Activated CD8-positive, alpha-beta memory T cell treated with anti-CD3 and anti-CD28 coated beads for 48 hours (primary cell): ENCODE measurements around the gene CHD9NB.

Experiments
- DNase-seq, 3 experiments: peaks; one replicate each; pipeline ENCODE4 v3.0.0-alpha.2; 2020; ENCODE audit warnings: low read depth in 2 of 3, low spot score in 2 of 3

The CHD9NB gene

DNA sequence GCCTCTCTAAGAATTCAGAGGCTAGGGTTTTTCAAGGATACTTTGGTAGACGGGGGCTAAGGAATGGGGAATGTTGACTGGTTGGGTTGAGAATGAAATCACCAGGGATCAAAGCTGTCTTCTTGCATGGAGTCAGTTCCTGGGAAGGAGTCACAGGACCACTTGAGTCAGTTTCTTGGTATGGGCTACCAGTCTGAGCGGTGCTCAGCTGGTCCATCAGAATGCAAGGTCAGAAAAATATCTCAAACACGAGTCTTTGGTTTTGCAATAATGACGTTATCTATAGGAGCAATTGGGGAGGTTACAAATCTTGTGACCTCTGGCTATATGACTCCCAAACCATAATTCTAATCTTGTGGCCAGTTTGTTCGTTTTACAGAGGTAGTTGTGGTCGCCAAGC, 18.4 kb downstream of the CHD9NB start:
- no peak for DNase-seq

DNA sequence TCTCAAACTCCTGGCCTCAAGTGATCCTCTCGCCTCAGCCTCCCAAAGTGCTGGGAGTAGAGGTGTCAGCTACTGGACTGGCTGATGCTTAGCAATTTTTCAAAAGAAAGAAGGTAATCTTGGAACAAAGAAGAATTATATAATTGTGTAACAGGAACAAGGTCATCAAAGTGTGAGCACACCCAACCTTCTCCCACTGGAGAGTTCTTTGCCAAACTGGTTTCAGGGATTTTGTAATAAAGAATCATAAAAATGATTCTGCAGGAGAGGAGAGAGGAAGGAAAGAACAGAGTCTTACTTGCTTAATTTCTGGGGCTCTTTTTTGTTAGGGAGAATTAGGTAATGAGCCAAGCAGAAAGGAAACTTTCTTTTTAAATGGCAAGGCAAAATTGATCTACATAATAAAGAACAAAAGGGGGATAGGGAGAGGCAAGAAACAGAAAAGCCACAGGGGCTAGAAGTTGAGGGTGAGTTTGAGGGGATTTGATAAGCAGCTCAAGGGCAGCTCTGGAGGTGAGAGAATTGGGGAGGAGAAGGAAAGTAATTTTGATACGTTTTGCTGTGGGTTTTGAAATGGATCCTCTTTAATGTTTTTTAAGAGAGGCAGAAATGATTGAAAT, 21.3 kb downstream of the CHD9NB start:
- DNase-seq: no peak

DNA sequence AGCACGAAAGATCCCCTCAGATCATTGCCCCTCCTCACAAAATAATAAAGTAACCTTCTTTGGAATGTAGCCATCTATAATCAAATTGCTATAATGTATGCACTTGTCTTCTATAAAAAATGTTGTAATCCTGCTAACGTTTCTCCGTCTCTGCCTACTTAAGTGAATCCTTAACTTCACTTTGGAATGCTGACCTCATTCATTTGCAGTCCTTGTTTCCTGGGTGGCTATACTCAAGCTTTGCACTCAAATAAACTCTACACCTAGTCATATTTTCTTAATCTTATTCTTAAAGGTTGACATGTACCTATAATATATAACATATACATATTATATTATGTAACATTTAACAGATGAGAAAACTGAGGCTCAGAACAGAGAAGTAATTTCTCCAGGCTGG, 22.7 kb downstream of the CHD9NB start:
- DNase-seq: no peak

DNA sequence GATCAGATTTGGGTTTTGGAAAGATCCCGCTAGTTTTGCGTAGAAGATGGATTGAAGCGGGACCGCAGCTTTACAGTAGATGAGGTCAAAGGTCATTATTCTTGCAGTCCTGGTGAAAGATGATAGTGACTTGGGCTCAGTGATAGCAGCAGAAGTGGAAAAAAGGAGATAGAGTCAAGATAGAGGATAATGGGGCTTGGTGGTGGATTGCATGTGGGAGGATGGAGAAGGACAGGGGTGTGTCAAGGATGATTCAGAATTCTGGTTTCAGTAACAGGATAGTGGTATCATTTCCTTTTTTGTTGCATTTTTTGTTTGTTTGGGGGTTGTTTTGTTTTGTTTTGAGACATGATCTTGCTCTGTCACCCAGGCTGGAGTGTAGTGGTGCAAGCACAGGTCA, 28.7 kb downstream of the CHD9NB start:
- no peak for DNase-seq

DNA sequence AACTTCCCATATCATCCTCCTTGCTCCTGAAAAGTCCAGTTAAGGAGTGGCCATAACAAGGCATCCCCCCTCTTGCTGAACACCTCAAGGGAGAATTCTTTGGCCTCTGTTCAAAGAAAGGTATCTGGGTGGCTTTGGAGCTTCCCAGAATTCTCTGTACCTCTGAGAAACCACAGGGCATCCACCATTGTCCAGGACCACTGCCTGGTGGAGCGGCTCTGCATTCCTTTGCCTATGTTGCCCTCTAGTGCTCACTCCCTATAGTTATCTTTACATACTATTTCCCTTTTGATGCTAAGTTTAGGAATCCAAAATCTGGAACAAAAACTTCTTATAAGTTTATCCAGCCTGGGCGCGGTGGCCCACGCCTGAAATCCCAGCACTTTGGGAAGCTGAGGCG, 30.3 kb downstream of the CHD9NB start:
- no peak for DNase-seq

DNA sequence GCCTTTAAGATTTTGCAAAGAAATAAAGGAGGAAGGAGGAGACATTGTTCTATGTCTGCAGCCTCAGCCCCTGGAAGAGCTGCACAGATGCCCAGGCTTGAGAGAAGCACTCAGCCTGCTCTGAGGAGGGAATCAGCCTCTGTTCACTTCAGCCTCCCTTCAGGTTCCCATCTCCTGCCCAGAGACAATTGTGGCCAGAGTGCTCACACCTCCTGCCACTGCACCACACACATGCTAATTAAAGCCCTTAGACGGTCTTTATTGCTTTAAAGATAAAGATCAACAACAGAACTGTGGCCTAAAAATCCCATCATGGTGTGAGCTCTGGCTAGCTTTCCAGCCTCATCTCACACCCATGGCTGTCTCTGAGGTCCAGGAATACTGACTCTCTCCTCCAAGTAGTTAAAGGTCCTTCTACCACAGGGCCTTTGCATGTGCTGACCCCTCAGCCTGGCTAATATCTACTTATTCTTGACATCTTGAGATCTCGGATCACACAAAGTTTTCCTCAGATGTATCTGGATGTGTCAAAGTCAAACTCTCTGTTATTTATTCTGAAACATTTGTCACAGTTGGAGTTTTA, 33.8 kb downstream of the CHD9NB start:
- DNase-seq: no peak

DNA sequence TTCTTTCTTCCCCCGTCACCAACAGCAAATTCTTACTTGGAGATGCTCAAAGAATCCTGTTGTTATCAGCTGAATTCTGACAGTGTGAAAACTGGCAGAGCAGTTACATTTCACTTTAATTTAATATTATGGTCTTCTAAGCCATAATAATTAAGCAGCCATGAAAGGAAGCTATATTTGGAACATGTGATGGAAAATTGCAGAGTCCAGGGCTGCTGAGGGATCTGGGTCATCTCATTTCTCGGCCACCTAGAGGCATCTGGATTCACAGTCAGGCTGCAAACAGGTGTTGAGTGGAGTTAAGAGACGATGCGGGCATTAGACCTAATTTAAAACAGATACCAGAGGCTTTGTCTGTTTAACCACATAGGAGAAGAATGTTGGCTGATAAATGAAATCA, 38.4 kb downstream of the CHD9NB start:
- DNase-seq: no peak

DNA sequence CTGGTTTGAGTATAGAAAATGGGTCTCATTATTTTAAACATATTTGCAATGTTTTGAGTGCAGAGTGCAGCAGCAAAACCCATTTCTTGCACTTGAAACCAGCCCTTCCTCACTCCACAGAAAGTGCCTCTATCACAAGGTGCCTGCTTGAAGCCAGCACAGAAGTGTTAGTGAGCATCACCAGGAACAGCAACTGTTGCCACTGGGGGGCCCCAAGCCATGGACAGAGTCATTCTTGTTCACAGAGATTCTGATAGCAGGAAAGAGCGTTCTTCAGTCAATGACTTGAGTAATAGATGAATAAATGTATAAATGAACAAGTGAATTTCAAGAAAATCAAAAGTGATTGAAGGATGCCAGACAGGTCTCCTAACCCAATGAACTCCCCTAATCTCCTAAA, 45.6 kb downstream of the CHD9NB start:
- DNase-seq: no peak

DNA sequence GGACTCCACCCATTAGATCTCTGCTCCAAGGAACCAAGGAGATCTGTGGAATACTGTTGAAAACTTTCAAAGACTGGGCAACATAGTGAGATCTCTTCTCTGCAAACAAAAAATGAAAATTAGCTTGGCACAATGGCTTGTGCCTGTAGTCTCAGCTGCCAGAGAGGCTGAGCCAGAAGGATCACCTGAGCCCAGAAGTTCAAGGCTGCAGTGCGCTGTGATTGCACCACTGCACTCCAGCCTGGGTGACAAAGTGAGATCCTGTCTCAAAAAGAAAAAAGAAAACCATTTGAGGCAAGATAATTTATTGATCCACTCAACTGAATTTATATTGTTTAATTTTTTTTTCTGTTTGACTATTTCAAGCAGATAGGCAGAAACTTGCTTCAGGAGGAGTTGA, 54.8 kb downstream of the CHD9NB start:
- DNase-seq: no peak

DNA sequence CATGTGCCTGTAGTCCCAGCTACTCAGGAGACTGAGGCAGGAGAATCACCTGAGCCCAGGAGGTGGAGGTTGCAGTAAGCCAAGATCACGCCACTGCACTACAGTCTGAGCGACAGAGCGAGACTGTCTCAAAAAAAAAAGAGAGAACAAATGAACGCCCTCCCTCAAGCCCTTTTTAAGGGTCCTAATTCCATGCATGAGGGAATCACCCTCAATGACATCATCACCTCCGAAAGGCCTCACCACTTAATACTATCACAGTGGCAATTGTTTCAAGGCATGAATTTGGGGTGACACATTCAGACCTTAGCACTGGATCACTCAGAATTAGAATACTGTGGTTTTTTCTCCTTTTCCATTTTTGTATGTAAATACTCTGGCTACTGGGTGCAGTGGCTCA, 57.8 kb downstream of the CHD9NB start:
- no peak for DNase-seq

DNA sequence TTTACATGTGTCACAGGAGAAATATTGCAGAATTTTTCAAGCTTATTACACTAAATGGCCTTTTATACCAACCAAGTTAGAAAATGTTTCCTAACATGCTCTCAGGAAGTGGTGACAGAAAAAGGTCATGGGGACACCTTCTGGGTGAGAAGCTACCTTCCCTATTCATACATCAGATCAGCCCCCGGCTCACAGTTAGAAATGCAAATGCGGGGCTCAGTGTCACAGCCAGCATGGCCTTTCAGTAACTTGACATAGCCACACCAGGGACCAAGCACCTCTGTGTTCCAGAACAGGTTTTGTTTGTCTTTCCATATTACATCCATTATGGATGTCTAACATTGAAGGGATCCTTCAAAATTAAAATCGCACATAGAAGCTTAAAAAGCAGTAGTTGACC, 59.5 kb downstream of the CHD9NB start:
- DNase-seq: no peak

DNA sequence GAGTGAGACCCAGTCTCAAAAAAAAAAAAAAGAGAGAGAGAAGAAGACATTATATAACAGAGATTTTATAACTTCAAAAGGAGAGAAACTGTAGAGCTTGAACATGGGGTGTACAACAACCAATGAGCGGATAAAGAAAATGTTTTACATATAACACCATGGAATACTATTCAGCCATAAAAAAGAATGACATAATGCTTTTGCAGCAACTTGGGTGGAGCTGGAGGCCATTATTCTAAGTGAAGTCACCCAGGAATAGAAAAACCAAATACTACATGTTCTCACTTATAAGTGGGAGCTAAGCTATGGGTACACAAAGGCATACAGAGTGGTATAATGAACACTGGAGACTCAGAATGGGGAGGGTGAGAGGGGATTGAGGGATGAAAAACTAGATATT, 61.1 kb downstream of the CHD9NB start:
- DNase-seq: no peak
